Pancreas (tissue), 10 donors: ENCODE measurements around the gene AIF1. TPM values are rescaled to one million over a fixed set of nuclear protein-coding genes. Genes with fewer than 3 reads are reported as not detected.
A peak's percentile ranks its signal among the peaks of the same experiment; 100 is the strongest.

Experiments used
- ATAC-seq, 4 donors: fragments of 200-7000 bp; cut with Tn5 transposase; one replicate each; pipeline versions ENCODE4 v1.8.0 to v1.9.1; 2020; ENCODE audit warnings: mild to moderate bottlenecking in 4 of 4, moderate library complexity in 4 of 4
- DNase-seq, 6 donors: peaks; one replicate each; pipeline ENCODE4 v3.0.0-alpha.2; 2020
- FAIRE-seq: peaks from 2 replicates; lab custom pipeline; 2012; peaks lifted over from hg19 to GRCh38; lab: Jason Lieb, UNC
- H3K27ac ChIP-seq, 4 donors: fragments of 200-600 bp; sonication (generic); 1 replicate in 3 of 4; 2 replicates in 1 of 4; pipeline versions ENCODE4 v1.5.0 to v1.8.0; 2020
- H3K27me3 ChIP-seq, 4 donors: fragments of 200-600 bp; one replicate each; pipeline ENCODE4 v1.8.0; 2021
- H3K36me3 ChIP-seq, 3 donors: fragments of 200-600 bp; sonication (generic) in 1 of 3; one replicate each; pipeline versions ENCODE4 v1.5.0 to v1.8.0; 2020 to 2021
- H3K4me1 ChIP-seq, 3 donors: fragments of 200-600 bp; one replicate each; pipeline ENCODE4 v1.8.0; 2021
- H3K4me3 ChIP-seq, 4 donors: fragments of 200-600 bp; sonication (generic) in 2 of 4; one replicate each; pipeline versions ENCODE4 v1.5.0 to v1.8.0; 2020 to 2021
- H3K9me3 ChIP-seq, 4 donors: fragments of 200-600 bp; one replicate each; pipeline ENCODE4 v1.8.0; 2021
- WGBS, 2 donors: extraction: QIAGEN DNeasy Blood & Tissue Kit; methylation state at CpG; one replicate each; pipeline ENCODE4 v1.1.7; 2013; 5-methylcytosine and 5-hydroxymethylcytosine counted together
- intact Hi-C, 3 donors: fragments of 100-400 bp; cut with DNase I; formaldehyde crosslinking; loops; one replicate each; pipeline versions ENCODE4 v1.11.1 to v1.14.2; 2022
- polyA plus RNA-seq, 2 donors: library from polyadenylated mRNA; stranded (reverse); fragments of 200-250 nt; gene quantifications; one replicate each; pipeline ENCODE4 v1.2.3, GENCODE V29; 2013
- total RNA-seq, 6 donors: library from RNA; stranded (reverse); fragmentation: NEBNext Ultra II Directional in 4 of 6; extraction: Animal tissue kit (Norgen Biotek cat#: 25700) in 4 of 6; gene quantifications; one replicate each; pipeline versions ENCODE4 v1.2.1 to v1.2.4, GENCODE V29; 2021 to 2023
- TF ChIP-seq, protein P1 (sequence below), 4 donors: fragments of 200-600 bp; sonication (generic) in 3 of 4; IDR thresholded peaks; one replicate each; pipeline versions ENCODE4 v1.5.0 to v1.8.0; 2021; ENCODE audit warnings: antibody characterized with exemption in 4 of 4
- donor health status: healthy with polysubstance abuse.
- donor health status: DM: no; HTN: no; CAD: no; lungs with moderate emphysema.
- donor health status: DM: no; HTN: no; CAD: no.
- donor health status: control.
- donor health status: control.
- donor health status: Bipolar disorder and iron deficiency.
- donor health status: DM: yes; HTN: yes; CAD: no.
- donor health status: DM: no; HTN: no; CAD: no.
- donor health status: DM: no; HTN: no; CAD: no.
- donor health status: DM: yes; HTN: yes; CAD: no.

Gene AIF1
- total and polyA plus RNA-seq, 8 donors = 1.1 to 18.6 (median 11.8) TPM

GRCh38 chr6:31614075-31614619 is 887 bp upstream of the AIF1 start:
- no peak overlapping the region for H3K4me3 ChIP-seq
- no peaks in the 10 kb centered on the region for H3K4me1 ChIP-seq
- intact Hi-C loops = no loop called here
- ATAC-seq (peak in 2 of 4 donors; percentile 35 to 54), FAIRE-seq (no peak), DNase-seq (no peak)
- no peaks in the 10 kb centered on the region for H3K36me3 ChIP-seq
- 84% methylated on average over 8 of the region's 8 CpGs for WGBS, 2 donors
- TF ChIP-seq, protein P1, sequence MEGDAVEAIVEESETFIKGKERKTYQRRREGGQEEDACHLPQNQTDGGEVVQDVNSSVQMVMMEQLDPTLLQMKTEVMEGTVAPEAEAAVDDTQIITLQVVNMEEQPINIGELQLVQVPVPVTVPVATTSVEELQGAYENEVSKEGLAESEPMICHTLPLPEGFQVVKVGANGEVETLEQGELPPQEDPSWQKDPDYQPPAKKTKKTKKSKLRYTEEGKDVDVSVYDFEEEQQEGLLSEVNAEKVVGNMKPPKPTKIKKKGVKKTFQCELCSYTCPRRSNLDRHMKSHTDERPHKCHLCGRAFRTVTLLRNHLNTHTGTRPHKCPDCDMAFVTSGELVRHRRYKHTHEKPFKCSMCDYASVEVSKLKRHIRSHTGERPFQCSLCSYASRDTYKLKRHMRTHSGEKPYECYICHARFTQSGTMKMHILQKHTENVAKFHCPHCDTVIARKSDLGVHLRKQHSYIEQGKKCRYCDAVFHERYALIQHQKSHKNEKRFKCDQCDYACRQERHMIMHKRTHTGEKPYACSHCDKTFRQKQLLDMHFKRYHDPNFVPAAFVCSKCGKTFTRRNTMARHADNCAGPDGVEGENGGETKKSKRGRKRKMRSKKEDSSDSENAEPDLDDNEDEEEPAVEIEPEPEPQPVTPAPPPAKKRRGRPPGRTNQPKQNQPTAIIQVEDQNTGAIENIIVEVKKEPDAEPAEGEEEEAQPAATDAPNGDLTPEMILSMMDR (IDR thresholded peaks at IDR 0.05) = no peak
- no peak overlapping the region for H3K27ac ChIP-seq
- no peaks in the 10 kb centered on the region for H3K9me3 ChIP-seq
- no peaks in the 10 kb centered on the region for H3K27me3 ChIP-seq

DNA sequence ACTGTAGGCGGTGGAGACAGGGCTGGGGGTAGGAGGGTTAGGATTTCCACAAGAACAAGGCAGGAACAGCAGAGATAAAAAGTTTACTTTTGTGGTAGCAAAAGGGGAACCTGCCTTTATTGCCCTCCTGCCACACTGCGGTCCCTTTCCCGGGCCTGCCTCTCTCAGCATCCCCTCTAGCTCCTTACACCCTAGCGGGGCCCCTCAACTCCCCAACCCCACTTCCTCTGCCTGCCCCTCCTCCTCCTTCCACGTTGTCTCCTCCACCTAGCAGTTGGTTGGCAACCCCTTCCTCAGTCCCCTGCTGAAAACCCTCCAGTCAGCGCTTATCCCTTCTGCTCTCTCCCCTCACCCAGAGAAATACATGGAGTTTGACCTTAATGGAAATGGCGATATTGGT is 714 bp downstream of the AIF1 start:
- Histone ChIP-seq H3K27me3 (no peaks in the 10 kb centered on the region), H3K27ac (peak overlapping the region in 1 of 4 donors; percentile 11), H3K36me3 (no peaks in the 10 kb centered on the region), H3K4me3 (peak overlapping the region in 1 of 4 donors; percentile 20), H3K9me3 (no peaks in the 10 kb centered on the region), H3K4me1 (no peaks in the 10 kb centered on the region)
- DNase-seq (peak in 1 of 6 donors; percentile 55), ATAC-seq (no peak), FAIRE-seq (no peak)
- TF ChIP-seq, protein P1 (IDR thresholded peaks at IDR 0.05) = no peak
- 75 to 81% methylated on average over 7 of the region's 7 CpGs for WGBS, 2 donors
- intact Hi-C loops = no loop called here

GRCh38 chr6:31617010-31617409 is 2.0 kb downstream of the AIF1 start:
- no peak for ATAC-seq
- DNase-seq = no peak
- Histone ChIP-seq H3K4me3 (no peak overlapping the region), H3K36me3 (no peaks in the 10 kb centered on the region), H3K27me3 (no peaks in the 10 kb centered on the region), H3K27ac (no peak overlapping the region), H3K9me3 (no peaks in the 10 kb centered on the region), H3K4me1 (peaks cover 0 to 3% (median under 1%) of the 10 kb centered on the region in 3 donors)
- intact Hi-C loops = no loop called here
- no peak for FAIRE-seq
- TF ChIP-seq, protein P1 (IDR thresholded peaks at IDR 0.05) = no peak
- 87 to 92% methylated on average over 2 of the region's 2 CpGs for WGBS, 2 donors

GRCh38 chr6:31619805-31620585 is 5.0 kb downstream of the AIF1 start:
- H3K4me1 ChIP-seq = peaks cover 4 to 8% (median 4%) of the 10 kb centered on the region in 3 donors
- 0 to 1% methylated on average over 47 to 50 of the region's 50 CpGs for WGBS, 2 donors
- H3K4me3 ChIP-seq = peak overlapping the region; percentile 1 to 88 (median 47)
- TF ChIP-seq, protein P1 (IDR thresholded peaks at IDR 0.05) = no peak
- H3K36me3 ChIP-seq = peaks cover 4 to 10% (median 10%) of the 10 kb centered on the region in 3 donors
- FAIRE-seq (peak; percentile 93), DNase-seq (peak; percentile 92 to 99 (median 98)), ATAC-seq (peak; percentile 89 to 94 (median 90))
- no peaks in the 10 kb centered on the region for H3K27me3 ChIP-seq
- no peaks in the 10 kb centered on the region for H3K9me3 ChIP-seq
- H3K27ac ChIP-seq = peak overlapping the region; percentile 80 to 92 (median 88)
- intact Hi-C loops = no loop called here
